Activated CD4-positive, alpha-beta T cell treated with anti-CD3 and anti-CD28 coated beads, Interleukin-2, amount 10 ng/mL, durations not matched to agents 7 days and 5 days (primary cell): Measurements from ENCODE around the gene SIM1. TPM values are rescaled to one million over a fixed set of nuclear protein-coding genes. Genes with fewer than 3 reads are reported as not detected.

Experiments used
- CTCF ChIA-PET: fragments of 350-600 bp; sonication (Branson Sonifier 250); formaldehyde crosslinking; loops from one replicate; lab custom pipeline; 2021; ENCODE audit warnings: antibody characterized with exemption; lab: Charles Lee
- POLR2A ChIA-PET: fragments of 350-600 bp; sonication (Branson Sonifier 250); formaldehyde crosslinking; loops from one replicate; lab custom pipeline; 2021; ENCODE audit warnings: antibody characterized with exemption; lab: Charles Lee
- DNase-seq: peaks from one replicate; pipeline ENCODE4 v3.0.0-alpha.2; 2020
- H3K27ac Mint-ChIP-seq: one replicate; pipeline ENCODE4 v1.8.0; 2021; ENCODE audit warnings: mild to moderate bottlenecking, moderate library complexity, mixed read lengths
- H3K27me3 Mint-ChIP-seq: one replicate; pipeline ENCODE4 v1.8.0; 2021; ENCODE audit warnings: mixed read lengths
- H3K36me3 Mint-ChIP-seq: one replicate; pipeline ENCODE4 v1.8.0; 2021; ENCODE audit warnings: low read depth, mixed read lengths
- H3K4me1 Mint-ChIP-seq: one replicate; pipeline ENCODE4 v1.8.0; 2021; ENCODE audit warnings: mixed read lengths
- H3K4me3 Mint-ChIP-seq: one replicate; pipeline ENCODE4 v1.8.0; 2021; ENCODE audit warnings: mild to moderate bottlenecking, moderate library complexity, mixed read lengths
- H3K9me3 Mint-ChIP-seq: one replicate; pipeline ENCODE4 v1.8.0; 2021; ENCODE audit warnings: mixed read lengths
- total RNA-seq, 2 experiments: library from RNA; stranded (reverse); gene quantifications; one replicate each; pipeline ENCODE4 v1.2.3, GENCODE V29; 2021

The SIM1 gene
- total RNA-seq, 2 experiments from 2014 or later: not detected

- Mint-ChIP-seq H3K9me3 (no peaks in the 10 kb centered on the region), H3K4me3 (no peak overlapping the region), H3K27ac (peak overlapping the region; percentile 63), H3K36me3 (no peaks in the 10 kb centered on the region), H3K4me1 (peaks cover 2% of the 10 kb centered on the region), H3K27me3 (peaks cover 60% of the 10 kb centered on the region)
- ChIA-PET POLR2A (no interaction called here), CTCF (interaction anchor here (1.0 to 3.8 kb wide), 3 partner anchors 12 to 21 kb away, joined by 3 to 20 read pairs (median 3); partner anchors contain the start of gene SIM1)
- DNase-seq: no peak
Measured at GRCh38 chr6:100447900-100448748, 16.6 kb downstream of the SIM1 start.

GRCh38 chr6:100447081-100447899, 17.4 kb downstream of the SIM1 start:
- H3K4me3 Mint-ChIP-seq: peak overlapping the region; percentile 4
- no peaks in the 10 kb centered on the region for H3K36me3 Mint-ChIP-seq
- no peak for DNase-seq
- ChIA-PET CTCF (interaction anchor here (0.5 to 3.8 kb wide), 4 partner anchors 10 to 50 kb away, joined by 3 to 20 read pairs (median 4); partner anchors contain the start of gene SIM1), POLR2A (no interaction called here)
- peaks cover 63% of the 10 kb centered on the region for H3K27me3 Mint-ChIP-seq
- H3K4me1 Mint-ChIP-seq: peaks cover 2% of the 10 kb centered on the region
- no peaks in the 10 kb centered on the region for H3K9me3 Mint-ChIP-seq
- H3K27ac Mint-ChIP-seq: no peak overlapping the region

GRCh38 chr6:100446115-100447080, 18.3 kb downstream of the SIM1 start:
- Mint-ChIP-seq H3K9me3 (no peaks in the 10 kb centered on the region), H3K4me3 (no peak overlapping the region), H3K27me3 (peaks cover 66% of the 10 kb centered on the region), H3K36me3 (no peaks in the 10 kb centered on the region), H3K4me1 (peaks cover 2% of the 10 kb centered on the region), H3K27ac (no peak overlapping the region)
- CTCF ChIA-PET: interaction anchor here (1.4 to 3.8 kb wide), 3 partner anchors 11 to 20 kb away, joined by 3 to 20 read pairs (median 6); partner anchors contain the start of gene SIM1
- POLR2A ChIA-PET: no interaction called here
- no peak for DNase-seq

GRCh38 chr6:100445512-100445911, 19.2 kb downstream of the SIM1 start:
- H3K4me1 Mint-ChIP-seq: peaks cover 2% of the 10 kb centered on the region
- no peak overlapping the region for H3K4me3 Mint-ChIP-seq
- no peak overlapping the region for H3K27ac Mint-ChIP-seq
- no peak for DNase-seq
- no peaks in the 10 kb centered on the region for H3K36me3 Mint-ChIP-seq
- H3K27me3 Mint-ChIP-seq: peaks cover 67% of the 10 kb centered on the region
- CTCF ChIA-PET: interaction anchor here (1.4 kb wide), 1 partner anchor 15 kb away, joined by 3 read pairs; no protein-coding TSS in a partner anchor
- POLR2A ChIA-PET: no interaction called here
- no peaks in the 10 kb centered on the region for H3K9me3 Mint-ChIP-seq

GRCh38 chr6:100440935-100441334, 23.8 kb downstream of the SIM1 start:
- H3K4me1 Mint-ChIP-seq: no peaks in the 10 kb centered on the region
- no peaks in the 10 kb centered on the region for H3K9me3 Mint-ChIP-seq
- H3K36me3 Mint-ChIP-seq: no peaks in the 10 kb centered on the region
- ChIA-PET CTCF (no interaction called here), POLR2A (no interaction called here)
- H3K4me3 Mint-ChIP-seq: no peak overlapping the region
- H3K27me3 Mint-ChIP-seq: peaks cover 48% of the 10 kb centered on the region
- DNase-seq: no peak
- no peak overlapping the region for H3K27ac Mint-ChIP-seq

GRCh38 chr6:100435299-100435698, 29.4 kb downstream of the SIM1 start:
- peaks cover 24% of the 10 kb centered on the region for H3K27me3 Mint-ChIP-seq
- no peak overlapping the region for H3K4me3 Mint-ChIP-seq
- H3K36me3 Mint-ChIP-seq: no peaks in the 10 kb centered on the region
- CTCF ChIA-PET: no interaction called here
- no peaks in the 10 kb centered on the region for H3K4me1 Mint-ChIP-seq
- DNase-seq: no peak
- H3K27ac Mint-ChIP-seq: no peak overlapping the region
- no peaks in the 10 kb centered on the region for H3K9me3 Mint-ChIP-seq
- POLR2A ChIA-PET: no interaction called here

- ChIA-PET POLR2A (no interaction called here), CTCF (no interaction called here)
- no peaks in the 10 kb centered on the region for H3K36me3 Mint-ChIP-seq
- H3K4me3 Mint-ChIP-seq: no peak overlapping the region
- no peaks in the 10 kb centered on the region for H3K4me1 Mint-ChIP-seq
- DNase-seq: no peak
- H3K27ac Mint-ChIP-seq: no peak overlapping the region
- H3K27me3 Mint-ChIP-seq: peaks cover 19% of the 10 kb centered on the region
- no peaks in the 10 kb centered on the region for H3K9me3 Mint-ChIP-seq
Measured at GRCh38 chr6:100433726-100434435, 30.8 kb downstream of the SIM1 start.

- POLR2A ChIA-PET: no interaction called here
- CTCF ChIA-PET: no interaction called here
- Mint-ChIP-seq H3K27me3 (peaks cover 8% of the 10 kb centered on the region), H3K9me3 (no peaks in the 10 kb centered on the region), H3K27ac (no peak overlapping the region), H3K36me3 (no peaks in the 10 kb centered on the region), H3K4me1 (no peaks in the 10 kb centered on the region), H3K4me3 (no peak overlapping the region)
- DNase-seq: no peak
Measured at GRCh38 chr6:100432136-100432535, 32.6 kb downstream of the SIM1 start.

- no peak overlapping the region for H3K27ac Mint-ChIP-seq
- H3K36me3 Mint-ChIP-seq: no peaks in the 10 kb centered on the region
- POLR2A ChIA-PET: no interaction called here
- H3K27me3 Mint-ChIP-seq: peaks cover 8% of the 10 kb centered on the region
- CTCF ChIA-PET: interaction anchor here (0.6 kb wide), 2 partner anchors 12 to 610 kb away, joined by 3 to 4 read pairs; no protein-coding TSS in a partner anchor
- H3K4me1 Mint-ChIP-seq: no peaks in the 10 kb centered on the region
- no peaks in the 10 kb centered on the region for H3K9me3 Mint-ChIP-seq
- DNase-seq: no peak
- H3K4me3 Mint-ChIP-seq: no peak overlapping the region
Measured at GRCh38 chr6:100430962-100431361, 33.8 kb downstream of the SIM1 start.

- Mint-ChIP-seq H3K27me3 (peaks cover 3% of the 10 kb centered on the region), H3K27ac (no peak overlapping the region), H3K9me3 (no peaks in the 10 kb centered on the region), H3K4me1 (no peaks in the 10 kb centered on the region), H3K36me3 (no peaks in the 10 kb centered on the region), H3K4me3 (no peak overlapping the region)
- CTCF ChIA-PET: no interaction called here
- POLR2A ChIA-PET: no interaction called here
- no peak for DNase-seq
Measured at GRCh38 chr6:100427452-100427851, 37.3 kb downstream of the SIM1 start.

GRCh38 chr6:100426744-100427338, 37.9 kb downstream of the SIM1 start:
- ChIA-PET CTCF (no interaction called here), POLR2A (no interaction called here)
- H3K27ac Mint-ChIP-seq: no peak overlapping the region
- no peak overlapping the region for H3K4me3 Mint-ChIP-seq
- no peaks in the 10 kb centered on the region for H3K9me3 Mint-ChIP-seq
- no peaks in the 10 kb centered on the region for H3K4me1 Mint-ChIP-seq
- no peak for DNase-seq
- H3K27me3 Mint-ChIP-seq: peaks cover 2% of the 10 kb centered on the region
- H3K36me3 Mint-ChIP-seq: no peaks in the 10 kb centered on the region
